Activated CD8-positive, alpha-beta T cell treated with anti-CD3 and anti-CD28 coated beads, Interleukin-2, amount 10 ng/mL, durations not matched to agents 7 days and 5 days (primary cell): Measurements from ENCODE around the gene RNF215. TPM values are rescaled to one million over a fixed set of nuclear protein-coding genes. Genes with fewer than 3 reads are reported as not detected.
A peak's percentile ranks its signal among the peaks of the same experiment; 100 is the strongest.

ENCODE experiments used
- ATAC-seq: fragments of 150-1000 bp; cut with Tn5 transposase; one replicate; pipeline ENCODE4 v1.10.0; 2021; ENCODE audit warnings: moderate library complexity
- CTCF ChIA-PET: fragments of 350-600 bp; sonication (Branson Sonifier 250); formaldehyde crosslinking; loops from one replicate; lab custom pipeline; 2021; ENCODE audit warnings: antibody characterized with exemption; lab: Charles Lee
- POLR2A ChIA-PET: fragments of 350-600 bp; sonication (Branson Sonifier 250); formaldehyde crosslinking; loops from one replicate; lab custom pipeline; 2021; ENCODE audit warnings: antibody characterized with exemption; lab: Charles Lee
- DNase-seq: peaks from one replicate; pipeline ENCODE4 v3.0.0-alpha.2; 2020
- H3K27ac Mint-ChIP-seq: one replicate; pipeline ENCODE4 v1.8.0; 2021; ENCODE audit warnings: mild to moderate bottlenecking, mixed read lengths
- H3K27me3 Mint-ChIP-seq: one replicate; pipeline ENCODE4 v1.8.0; 2021; ENCODE audit warnings: low read depth, mixed read lengths
- H3K36me3 Mint-ChIP-seq: one replicate; pipeline ENCODE4 v1.8.0; 2021; ENCODE audit warnings: low read depth, mixed read lengths
- H3K4me1 Mint-ChIP-seq: one replicate; pipeline ENCODE4 v1.8.0; 2021; ENCODE audit warnings: low read depth, mixed read lengths
- H3K4me3 Mint-ChIP-seq: one replicate; pipeline ENCODE4 v1.8.0; 2021; ENCODE audit warnings: mild to moderate bottlenecking, mixed read lengths
- H3K9me3 Mint-ChIP-seq: one replicate; pipeline ENCODE4 v1.8.0; 2022; ENCODE audit warnings: mixed read lengths; ENCODE audit not compliant: insufficient read depth
- total RNA-seq, 2 experiments: library from RNA; stranded (reverse); gene quantifications; one replicate each; pipeline ENCODE4 v1.2.3, GENCODE V29; 2021

RNF215 gene
- total RNA-seq, 2 experiments from 2014 or later = 12.0 to 14.6 TPM

- H3K27ac Mint-ChIP-seq = no peak overlapping the region
- peaks cover 62% of the 10 kb centered on the region for H3K4me1 Mint-ChIP-seq
- CTCF ChIA-PET = interaction anchor here (4.7 to 17.8 kb wide), 3 partner anchors 30 to 104 kb away, joined by 54 to 346 read pairs (median 166); partner anchors contain the start of genes CASTOR1 and MTFP1
- no peaks in the 10 kb centered on the region for H3K36me3 Mint-ChIP-seq
- H3K4me3 Mint-ChIP-seq = no peak overlapping the region
- DNase-seq = no peak
- no peaks in the 10 kb centered on the region for H3K27me3 Mint-ChIP-seq
- H3K9me3 Mint-ChIP-seq = no peaks in the 10 kb centered on the region
- POLR2A ChIA-PET = interaction anchor here (2.8 kb wide), 1 partner anchor 31 kb away, joined by 18 read pairs; the partner anchor contains the start of gene MTFP1
- no peak for ATAC-seq
Measured at GRCh38 chr22:30393885-30394284, 6.7 kb upstream of the RNF215 start.

GRCh38 chr22:30393322-30393680, 6.1 kb upstream of the RNF215 start:
- no peak for ATAC-seq

GRCh38 chr22:30392661-30393321, 5.6 kb upstream of the RNF215 start:
- Mint-ChIP-seq H3K4me1 (peaks cover 54% of the 10 kb centered on the region), H3K27ac (peak overlapping the region; percentile 86), H3K27me3 (no peaks in the 10 kb centered on the region), H3K36me3 (no peaks in the 10 kb centered on the region), H3K4me3 (peak overlapping the region; percentile 45), H3K9me3 (no peaks in the 10 kb centered on the region)
- no peak for ATAC-seq
- peak; percentile 47 for DNase-seq
- CTCF ChIA-PET = interaction anchor here (0.7 to 17.8 kb wide), 17 partner anchors 9 to 362 kb away, joined by 3 to 346 read pairs (median 5); partner anchors contain the start of genes CASTOR1, CCDC157, MTFP1 and SF3A1
- POLR2A ChIA-PET = interaction anchor here (0.7 to 2.8 kb wide), 4 partner anchors 30 to 179 kb away, joined by 4 to 18 read pairs (median 4); partner anchors contain the start of gene MTFP1

More at GRCh38 chr22:30393322-30393680, 6.1 kb upstream of the RNF215 start:
- Mint-ChIP-seq H3K27ac (peak overlapping the region; percentile 76), H3K9me3 (no peaks in the 10 kb centered on the region), H3K4me1 (peaks cover 57% of the 10 kb centered on the region), H3K36me3 (no peaks in the 10 kb centered on the region), H3K4me3 (no peak overlapping the region), H3K27me3 (no peaks in the 10 kb centered on the region)
- ChIA-PET POLR2A (interaction anchor here (0.7 to 2.8 kb wide), 2 partner anchors 31 to 179 kb away, joined by 4 to 18 read pairs; partner anchors contain the start of gene MTFP1), CTCF (interaction anchor here (1.9 to 17.8 kb wide), 4 partner anchors 31 to 103 kb away, joined by 8 to 346 read pairs (median 110); partner anchors contain the start of genes CASTOR1 and MTFP1)
- no peak for DNase-seq

- POLR2A ChIA-PET = interaction anchor here (0.6 to 2.8 kb wide), 6 partner anchors 33 to 113 kb away, joined by 3 to 18 read pairs (median 4); partner anchors contain the start of gene MTFP1
- CTCF ChIA-PET = interaction anchor here (0.8 to 17.8 kb wide), 25 partner anchors 8 to 364 kb away, joined by 3 to 346 read pairs (median 5); partner anchors contain the start of genes CASTOR1, CCDC157, MTFP1 and SF3A1
- Mint-ChIP-seq H3K4me3 (no peak overlapping the region), H3K9me3 (no peaks in the 10 kb centered on the region), H3K36me3 (no peaks in the 10 kb centered on the region), H3K27ac (peak overlapping the region; percentile 86), H3K27me3 (no peaks in the 10 kb centered on the region), H3K4me1 (peaks cover 53% of the 10 kb centered on the region)
- ATAC-seq (peak; percentile 56), DNase-seq (peak; percentile 85)
Measured at GRCh38 chr22:30390974-30391691, 3.9 kb upstream of the RNF215 start.

- peak overlapping the region; percentile 68 for H3K27ac Mint-ChIP-seq
- CTCF ChIA-PET = interaction anchor here (0.7 to 17.8 kb wide), 11 partner anchors 9 to 131 kb away, joined by 3 to 346 read pairs (median 3); partner anchors contain the start of genes CASTOR1 and SEC14L2
- H3K9me3 Mint-ChIP-seq = no peaks in the 10 kb centered on the region
- H3K36me3 Mint-ChIP-seq = no peaks in the 10 kb centered on the region
- POLR2A ChIA-PET = interaction anchor here (0.6 to 4.0 kb wide), 3 partner anchors 37 to 645 kb away, joined by 3 to 32 read pairs (median 4); partner anchors contain the start of gene CASTOR1
- peaks cover 26% of the 10 kb centered on the region for H3K4me1 Mint-ChIP-seq
- H3K27me3 Mint-ChIP-seq = no peaks in the 10 kb centered on the region
- no peak for ATAC-seq
- peak overlapping the region; percentile 79 for H3K4me3 Mint-ChIP-seq
- no peak for DNase-seq
Measured at GRCh38 chr22:30386608-30386959, 627 bp downstream of the RNF215 start.

- POLR2A ChIA-PET = interaction anchor here (1.2 to 4.0 kb wide), 3 partner anchors 38 to 97 kb away, joined by 3 to 32 read pairs (median 4); partner anchors contain the start of gene CASTOR1
- Mint-ChIP-seq H3K27me3 (no peaks in the 10 kb centered on the region), H3K4me1 (peaks cover 20% of the 10 kb centered on the region), H3K36me3 (no peaks in the 10 kb centered on the region), H3K4me3 (peak overlapping the region; percentile 79), H3K9me3 (no peaks in the 10 kb centered on the region), H3K27ac (no peak overlapping the region)
- CTCF ChIA-PET = interaction anchor here (0.7 to 17.8 kb wide), 7 partner anchors 11 to 130 kb away, joined by 3 to 346 read pairs (median 3); partner anchors contain the start of genes CASTOR1, CCDC157, MTFP1 and SEC14L2
- ATAC-seq (no peak), DNase-seq (no peak)
Measured at GRCh38 chr22:30385942-30386341, 1.3 kb downstream of the RNF215 start.

- Mint-ChIP-seq H3K9me3 (no peaks in the 10 kb centered on the region), H3K36me3 (no peaks in the 10 kb centered on the region), H3K27ac (no peak overlapping the region), H3K27me3 (no peaks in the 10 kb centered on the region), H3K4me3 (no peak overlapping the region), H3K4me1 (peaks cover 15% of the 10 kb centered on the region)
- no peak for ATAC-seq
- ChIA-PET CTCF (interaction anchor here (17.8 kb wide), 1 partner anchor 93 kb away, joined by 346 read pairs; the partner anchor contains the start of gene CASTOR1), POLR2A (interaction anchor here (0.7 to 2.0 kb wide), 2 partner anchors 26 to 98 kb away, joined by 3 to 7 read pairs; partner anchors contain the start of genes CCDC157 and SF3A1)
- DNase-seq = no peak
Measured at GRCh38 chr22:30383061-30383460, 4.2 kb downstream of the RNF215 start.

- DNase-seq (no peak), ATAC-seq (no peak)
- ChIA-PET POLR2A (interaction anchor here (0.9 to 2.0 kb wide), 3 partner anchors 26 to 53 kb away, joined by 3 to 7 read pairs (median 4); partner anchors contain the start of genes CCDC157 and SF3A1), CTCF (interaction anchor here (1.9 to 17.8 kb wide), 3 partner anchors 8 to 94 kb away, joined by 9 to 346 read pairs (median 20); partner anchors contain the start of gene CASTOR1)
- Mint-ChIP-seq H3K4me1 (peaks cover 11% of the 10 kb centered on the region), H3K9me3 (no peaks in the 10 kb centered on the region), H3K27ac (no peak overlapping the region), H3K36me3 (no peaks in the 10 kb centered on the region), H3K27me3 (no peaks in the 10 kb centered on the region), H3K4me3 (no peak overlapping the region)
Measured at GRCh38 chr22:30382340-30382739, 4.9 kb downstream of the RNF215 start.

GRCh38 chr22:30381264-30381663, 5.9 kb downstream of the RNF215 start:
- no peak overlapping the region for H3K27ac Mint-ChIP-seq
- no peak for DNase-seq
- H3K9me3 Mint-ChIP-seq = no peaks in the 10 kb centered on the region
- ChIA-PET CTCF (interaction anchor here (0.7 to 2.8 kb wide), 4 partner anchors 9 to 260 kb away, joined by 4 to 20 read pairs (median 8); partner anchors contain the start of gene CASTOR1), POLR2A (interaction anchor here (0.9 to 1.0 kb wide), 3 partner anchors 25 to 92 kb away, joined by 3 to 4 read pairs (median 4); partner anchors contain the start of genes CASTOR1, CCDC157 and SF3A1)
- H3K4me3 Mint-ChIP-seq = no peak overlapping the region
- ATAC-seq = peak; percentile 18
- peaks cover 5% of the 10 kb centered on the region for H3K4me1 Mint-ChIP-seq
- no peaks in the 10 kb centered on the region for H3K27me3 Mint-ChIP-seq
- H3K36me3 Mint-ChIP-seq = no peaks in the 10 kb centered on the region

GRCh38 chr22:30380011-30380410, 7.2 kb downstream of the RNF215 start:
- Mint-ChIP-seq H3K27me3 (no peaks in the 10 kb centered on the region), H3K4me3 (no peak overlapping the region), H3K4me1 (no peaks in the 10 kb centered on the region), H3K36me3 (no peaks in the 10 kb centered on the region), H3K9me3 (no peaks in the 10 kb centered on the region), H3K27ac (no peak overlapping the region)
- ATAC-seq = no peak
- POLR2A ChIA-PET = no interaction called here
- CTCF ChIA-PET = interaction anchor here (2.8 kb wide), 1 partner anchor 92 kb away, joined by 20 read pairs; the partner anchor contains the start of gene CASTOR1
- DNase-seq = no peak
